HG03039 (cell line): ENCODE measurements around the gene REX1BD.

Experiments
- ATAC-seq: cut with Tn5 transposase; IDR thresholded peaks from one replicate; pipeline ENCODE4 v1.9.1; 2021; ENCODE audit warnings: mild to moderate bottlenecking, moderate library complexity; ENCODE audit not compliant: unreplicated experiment

The REX1BD gene

DNA sequence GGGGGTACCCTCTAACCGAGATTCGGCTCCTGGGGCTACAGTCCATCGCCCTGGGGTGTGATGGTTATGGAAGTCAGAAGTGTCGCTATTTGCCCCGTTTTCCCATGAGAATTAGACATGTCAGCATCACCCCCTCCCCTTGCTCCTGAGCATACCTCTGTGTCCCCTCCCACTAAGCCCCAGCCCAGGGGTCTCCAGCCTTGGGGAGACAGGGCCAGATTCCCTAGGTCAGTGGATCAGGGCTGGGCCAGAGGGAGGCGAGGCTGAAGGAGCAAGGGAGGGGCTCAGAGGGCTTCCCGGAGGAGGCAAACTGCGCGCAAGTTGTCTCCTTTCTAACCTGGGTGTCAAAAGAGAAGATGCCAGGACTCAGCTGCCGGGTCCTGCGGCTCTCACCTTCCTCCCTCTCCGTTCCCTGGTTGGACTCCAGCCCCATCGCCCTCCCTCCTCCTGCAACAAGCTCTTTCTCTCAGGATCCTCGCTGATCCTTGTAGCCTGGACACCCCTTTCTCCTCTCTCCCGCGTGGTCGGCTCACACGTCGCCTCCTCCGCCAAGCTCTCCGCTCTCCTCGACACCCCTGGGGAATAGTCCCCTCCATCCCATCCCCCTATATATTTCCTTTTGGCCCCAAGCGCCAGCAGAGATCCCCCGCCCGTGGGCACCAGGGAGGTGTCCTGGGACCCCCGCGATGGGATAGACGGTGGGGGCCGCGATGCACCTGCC is 23.6 kb downstream of the REX1BD start:
- ATAC-seq = no peak

DNA sequence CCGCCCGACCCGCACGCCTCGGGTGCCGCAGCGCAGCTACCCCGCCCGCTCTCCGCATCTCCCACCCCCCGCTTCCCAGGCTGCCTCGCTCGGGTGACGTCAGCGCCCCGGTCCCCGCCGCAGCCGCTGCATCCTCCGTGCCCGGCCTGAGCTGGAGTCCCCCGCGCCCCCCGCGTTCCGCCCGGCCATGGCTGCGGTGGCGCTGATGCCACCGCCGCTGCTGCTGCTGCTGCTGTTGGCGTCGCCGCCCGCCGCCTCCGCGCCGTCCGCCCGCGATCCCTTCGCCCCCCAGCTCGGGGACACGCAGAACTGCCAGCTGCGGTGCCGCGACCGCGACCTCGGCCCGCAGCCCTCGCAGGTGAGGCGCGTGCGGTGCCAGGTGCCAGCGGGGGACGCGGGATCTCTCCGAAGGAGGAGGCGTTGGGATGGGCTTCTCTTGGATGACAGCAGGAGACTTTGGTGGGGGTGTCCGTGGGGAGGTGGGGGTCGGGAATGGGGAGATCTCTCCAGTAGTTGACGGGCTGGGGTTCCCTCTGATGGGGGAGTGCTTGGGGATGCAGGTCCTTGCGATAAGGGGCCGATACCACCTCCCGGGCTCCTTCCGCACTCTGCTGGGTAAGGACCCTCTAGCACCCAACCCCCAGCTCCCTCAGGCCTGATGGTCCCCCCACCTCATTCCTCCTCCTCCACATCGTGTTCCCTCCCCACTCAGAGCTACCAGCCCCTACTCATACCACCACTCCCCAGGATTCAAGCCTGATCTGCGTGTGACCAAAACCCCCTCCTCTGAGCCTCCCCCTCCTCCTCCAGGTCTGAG is 24.4 kb downstream of the REX1BD start, which contains the start of gene TMEM59L:
TMEM59L (plus strand) TSS at position 99 of the 817 bp plus-strand sequence; CDS start at position 188, 89 bp downstream.
- ATAC-seq = no peak

DNA sequence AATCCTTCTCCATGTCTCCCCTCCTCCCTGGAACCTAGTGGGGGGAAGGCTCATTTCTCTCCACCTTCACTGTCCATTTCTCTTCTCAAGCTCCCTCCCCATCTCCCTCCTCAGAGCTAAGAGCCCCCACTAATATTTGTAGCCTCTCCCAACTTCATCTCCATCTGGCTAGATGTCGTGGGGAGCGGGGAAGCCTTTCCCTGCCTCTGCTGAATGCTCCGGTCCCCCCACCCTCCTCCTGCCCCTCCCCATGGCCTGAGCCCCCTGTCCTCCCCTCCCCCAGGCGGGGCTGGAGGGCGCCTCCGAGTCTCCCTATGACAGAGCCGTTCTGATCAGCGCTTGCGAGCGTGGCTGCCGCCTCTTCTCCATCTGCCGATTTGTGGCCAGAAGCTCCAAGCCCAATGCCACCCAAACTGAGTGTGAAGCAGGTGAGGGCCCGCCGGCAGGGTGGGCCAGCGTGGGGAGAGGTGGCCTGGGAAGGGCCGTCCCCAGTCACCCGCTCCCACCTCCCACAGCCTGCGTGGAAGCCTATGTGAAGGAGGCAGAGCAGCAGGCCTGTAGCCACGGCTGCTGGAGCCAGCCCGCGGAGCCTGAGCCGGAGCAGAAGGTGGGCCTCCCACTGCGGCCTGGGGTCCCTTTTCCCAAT is 25.1 kb downstream of the REX1BD start:
- ATAC-seq = no peak

DNA sequence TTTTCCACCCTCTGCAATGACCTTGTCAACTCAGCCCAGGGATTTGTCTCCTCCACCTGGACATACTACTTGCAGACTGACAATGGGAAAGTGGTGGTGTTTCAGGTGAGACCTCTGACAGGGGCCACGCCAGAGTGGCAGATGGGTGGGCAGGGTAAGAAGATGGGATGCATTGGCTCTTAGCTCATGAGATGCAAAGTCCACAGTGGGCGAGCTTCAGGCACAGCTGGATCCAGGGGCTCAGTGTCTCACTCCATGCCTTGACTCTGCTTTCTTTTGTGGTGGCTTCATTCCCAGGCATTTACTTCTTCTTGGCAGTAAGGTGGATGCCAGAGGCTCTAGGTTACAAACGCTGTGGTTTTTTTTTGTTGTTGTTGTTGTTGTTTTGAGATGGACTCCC is 27.4 kb downstream of the REX1BD start:
- ATAC-seq = no peak

DNA sequence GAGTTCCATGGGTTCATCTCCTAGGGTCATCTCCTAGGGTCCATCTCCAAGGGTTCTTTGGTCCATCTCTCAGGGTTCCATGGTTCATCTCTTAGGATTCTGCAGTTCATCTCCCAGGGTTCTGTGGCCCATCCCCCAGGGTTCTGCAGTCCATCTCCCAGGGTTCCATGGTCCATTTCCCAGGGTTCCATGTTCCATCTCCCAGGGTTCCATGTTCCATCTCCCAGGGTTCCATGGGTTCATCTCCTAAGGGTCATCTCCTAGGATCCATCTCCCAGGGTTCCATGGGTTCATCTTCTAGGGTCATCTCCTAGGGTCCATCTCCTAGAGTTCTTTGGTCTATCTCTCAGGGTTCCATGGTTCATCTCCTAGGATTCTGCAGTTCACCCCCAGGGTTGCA is 29.0 kb downstream of the REX1BD start:
- no peak for ATAC-seq

DNA sequence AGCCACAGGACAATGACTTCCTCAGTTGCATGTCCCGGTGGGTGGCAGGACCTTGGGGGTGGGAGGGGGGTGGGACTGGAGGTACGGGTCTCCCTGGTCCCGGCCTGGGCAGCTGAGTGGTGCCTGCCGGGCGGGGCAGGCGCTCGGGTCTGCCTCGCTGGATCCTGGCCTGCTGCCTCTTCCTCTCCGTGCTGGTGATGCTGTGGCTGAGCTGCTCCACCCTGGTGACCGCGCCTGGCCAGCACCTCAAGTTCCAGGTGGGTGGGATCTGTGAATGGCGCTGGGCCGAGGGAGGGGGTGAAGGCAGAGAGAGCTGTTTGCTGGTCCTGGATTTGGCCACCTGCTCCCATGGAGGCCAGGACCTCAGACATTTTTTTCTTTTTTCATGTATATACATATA is 29.6 kb downstream of the REX1BD start:
- ATAC-seq = no peak

DNA sequence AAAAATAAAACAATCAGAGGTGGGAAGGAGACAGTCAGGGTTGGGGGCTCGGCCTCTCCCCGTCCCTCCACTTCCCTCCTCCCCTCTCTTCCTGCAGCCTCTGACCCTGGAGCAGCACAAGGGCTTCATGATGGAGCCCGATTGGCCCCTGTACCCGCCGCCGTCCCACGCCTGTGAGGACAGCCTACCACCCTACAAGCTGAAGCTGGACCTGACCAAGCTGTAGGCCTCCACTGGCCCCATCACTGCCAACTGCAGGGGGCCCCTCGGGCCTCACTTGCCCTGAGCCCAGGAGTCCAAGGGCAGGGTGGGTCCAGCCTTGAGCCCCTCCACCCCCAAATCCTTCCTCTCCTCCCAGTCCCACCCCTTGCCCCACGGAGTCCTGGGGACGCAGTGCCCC is 31.7 kb downstream of the REX1BD start:
- ATAC-seq = no peak

DNA sequence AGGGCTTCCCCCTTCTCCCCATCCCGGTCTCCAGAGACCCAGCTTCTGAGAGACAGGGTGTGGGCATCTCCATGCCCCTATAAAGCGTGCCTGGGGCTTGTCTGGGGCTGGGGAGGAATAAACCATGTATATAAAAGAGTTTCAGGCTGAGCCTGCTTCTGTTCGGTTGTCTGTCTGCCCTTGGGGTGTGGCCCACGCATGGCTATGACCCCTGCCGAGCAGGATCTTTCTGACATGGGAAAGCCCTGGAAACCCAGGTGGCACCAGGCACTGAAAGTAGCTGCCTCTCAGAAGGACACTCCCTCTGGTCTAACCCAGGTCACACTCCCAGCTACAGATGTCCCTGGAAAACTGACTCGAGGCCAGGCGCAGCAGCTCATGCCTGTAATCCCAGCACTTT is 32.3 kb downstream of the REX1BD start:
- ATAC-seq = no peak

DNA sequence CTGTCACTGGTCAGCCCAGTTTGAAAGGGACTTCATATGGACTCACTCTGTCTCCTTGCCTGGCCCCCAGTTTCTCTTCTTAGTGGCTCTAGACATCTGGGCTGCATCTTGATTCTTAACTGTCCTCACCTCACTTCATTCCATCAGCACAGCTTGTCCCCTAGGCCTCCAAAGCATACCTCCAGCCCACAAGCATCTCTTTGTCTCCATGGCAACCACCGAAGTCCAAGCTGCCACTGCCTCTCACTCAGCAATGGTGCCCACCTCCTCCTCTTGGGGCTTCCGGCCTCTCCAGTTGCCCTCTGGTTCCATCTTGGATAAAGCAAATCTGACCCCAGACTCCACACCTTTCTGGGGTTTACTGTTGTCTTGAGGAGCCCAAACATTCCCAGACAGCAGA is 38.3 kb downstream of the REX1BD start:
- no peak for ATAC-seq

DNA sequence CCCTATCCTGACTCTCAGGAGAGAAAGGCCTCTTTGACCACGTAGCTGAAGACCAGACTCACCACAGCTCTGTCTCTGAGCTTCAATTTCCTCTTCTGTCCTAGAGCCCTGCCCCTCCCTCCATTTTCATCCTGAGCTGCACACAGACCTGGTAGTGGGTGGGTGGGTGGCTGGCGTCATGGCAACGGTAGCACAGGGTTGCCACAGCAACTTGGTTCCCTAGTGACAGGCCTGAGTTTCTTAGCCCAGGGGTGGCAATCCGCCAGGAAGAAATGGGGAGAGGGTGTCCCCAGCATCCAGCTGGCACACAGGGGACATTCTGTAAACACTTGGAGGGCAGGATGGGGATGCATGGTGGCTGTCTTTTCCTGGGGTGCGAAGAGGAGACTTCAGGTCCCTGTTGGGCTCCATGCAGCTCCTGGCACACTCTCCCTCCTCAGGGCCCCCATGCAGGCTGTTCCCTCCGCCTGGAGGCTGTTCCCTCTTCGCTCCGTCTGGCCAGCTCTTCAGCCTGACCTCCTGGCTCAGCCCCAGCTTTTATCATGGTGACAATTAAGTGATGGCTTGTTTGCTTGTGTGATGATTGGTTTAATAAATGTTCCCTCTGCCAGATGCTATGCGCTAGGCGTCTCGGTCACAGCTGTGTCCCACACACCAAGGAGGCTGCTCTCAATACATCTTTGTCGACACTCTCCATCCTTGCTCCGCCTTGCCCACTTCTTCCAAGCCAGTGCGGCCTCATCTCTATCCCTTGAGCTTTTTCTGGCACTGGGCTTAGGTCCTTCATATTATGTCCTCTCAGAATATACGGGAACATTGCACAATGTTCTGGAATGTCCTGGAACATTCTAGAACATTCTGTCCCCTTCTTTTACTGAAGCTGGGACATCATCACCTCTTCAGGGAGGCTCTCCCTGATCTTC is 40.8 kb downstream of the REX1BD start:
- no peak for ATAC-seq

DNA sequence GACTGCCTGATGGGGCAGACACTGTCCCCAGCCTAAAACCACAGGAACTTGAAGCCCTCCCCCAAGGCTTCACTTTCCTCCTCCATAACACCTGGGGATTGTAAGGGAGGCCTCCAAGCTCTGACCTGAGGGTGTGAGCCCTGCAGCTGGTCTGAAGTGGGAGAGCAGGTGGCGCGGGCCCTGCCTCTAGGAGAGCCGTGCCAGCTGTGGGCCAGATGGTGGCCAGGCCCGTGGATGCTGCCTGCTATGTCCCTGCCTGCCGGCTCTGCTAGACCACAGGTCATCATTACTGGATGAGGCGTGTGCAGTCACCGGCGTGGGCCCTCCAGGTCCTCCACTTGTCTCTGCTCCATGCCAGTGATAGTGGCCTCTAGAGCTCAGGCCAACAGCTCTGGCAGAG is 44.7 kb downstream of the REX1BD start:
- no peak for ATAC-seq

DNA sequence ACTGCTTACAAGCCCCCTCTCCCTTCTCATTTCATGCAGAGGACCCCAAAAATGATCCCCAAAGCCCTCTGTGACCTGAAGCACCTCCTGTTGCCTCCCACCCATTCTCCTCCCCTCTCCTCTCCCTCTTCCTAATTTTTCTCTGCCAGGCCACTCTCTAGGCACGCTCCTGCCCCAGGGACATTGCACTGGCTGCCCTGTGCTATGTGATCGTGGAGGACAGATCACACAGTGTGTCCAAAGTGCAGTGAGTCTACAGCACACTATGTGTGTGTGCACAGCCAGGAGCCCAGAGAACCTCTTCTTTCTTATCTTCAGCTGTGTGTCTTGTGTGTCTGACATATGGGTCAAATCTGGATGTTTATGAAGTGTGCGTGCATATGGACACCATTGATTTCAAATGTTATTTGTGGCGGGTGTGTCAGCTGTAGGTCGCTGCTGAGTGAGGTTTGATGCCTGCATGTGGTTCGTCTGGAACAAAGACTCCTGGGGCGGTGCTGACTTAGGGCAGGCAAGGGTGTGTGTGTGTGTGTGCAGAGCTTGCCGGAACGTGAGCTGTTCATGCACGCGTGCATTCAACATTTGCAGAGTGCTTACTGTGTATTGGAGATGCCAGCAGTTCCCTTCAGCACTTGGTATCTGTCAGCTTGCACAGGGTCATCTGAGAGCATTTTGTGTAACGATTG is 46.2 kb downstream of the REX1BD start:
- ATAC-seq = no peak

DNA sequence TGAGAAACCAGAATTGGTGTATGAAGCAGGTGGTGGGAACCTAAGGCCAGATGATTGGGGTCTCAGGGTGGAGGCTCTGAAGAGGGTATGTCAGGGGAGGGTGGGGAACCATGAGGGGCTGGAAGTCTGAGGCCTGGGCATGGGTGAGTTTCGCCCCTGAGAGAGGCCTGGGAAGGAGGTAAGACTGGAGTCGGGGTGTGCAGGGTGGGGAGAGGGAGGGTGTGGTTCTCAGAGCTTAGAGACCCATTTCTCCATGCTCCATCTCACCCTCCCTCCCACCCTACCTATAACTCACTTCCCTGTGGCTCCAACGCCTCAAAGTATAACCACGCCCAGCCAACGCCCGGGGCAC is 47.2 kb downstream of the REX1BD start:
- no peak for ATAC-seq

DNA sequence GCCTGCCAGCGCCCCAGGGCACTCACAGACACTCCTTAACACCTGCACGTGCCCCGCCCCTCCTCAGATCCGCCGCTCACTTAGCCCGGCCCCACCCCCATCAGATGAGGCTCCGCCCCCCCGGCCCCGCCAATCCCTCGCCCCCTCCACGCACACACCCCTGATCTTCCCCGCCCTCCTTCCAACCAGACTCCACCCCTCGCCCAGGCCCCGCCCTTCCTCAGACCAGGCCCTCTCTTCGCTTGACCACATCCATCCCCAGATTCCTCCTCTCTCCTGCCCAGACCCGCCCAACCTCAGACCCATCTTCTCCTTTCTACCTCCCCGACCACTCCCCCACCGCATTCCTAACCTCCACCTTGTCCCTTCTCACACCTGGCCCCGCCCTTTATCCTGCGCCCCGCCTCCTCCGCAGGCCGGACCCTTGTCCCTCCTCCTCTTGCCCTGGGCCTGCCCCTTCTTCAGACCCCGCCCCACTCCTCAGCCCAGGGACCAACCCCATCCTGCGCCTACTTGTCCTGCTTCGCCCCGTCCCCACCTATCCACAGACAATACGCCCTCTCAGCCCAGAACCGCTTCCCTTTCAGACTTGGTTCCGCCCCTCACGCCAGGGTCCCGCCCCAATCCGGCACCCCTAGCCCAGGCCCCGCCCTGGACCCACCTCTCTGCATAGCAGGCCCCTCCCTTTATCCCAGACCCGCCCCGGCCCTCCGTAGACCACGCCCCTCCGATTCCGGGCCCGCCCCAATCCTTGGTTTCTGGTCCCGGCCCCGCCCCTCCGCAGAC is 47.8 kb downstream of the REX1BD start:
- peak; percentile 79 for ATAC-seq

DNA sequence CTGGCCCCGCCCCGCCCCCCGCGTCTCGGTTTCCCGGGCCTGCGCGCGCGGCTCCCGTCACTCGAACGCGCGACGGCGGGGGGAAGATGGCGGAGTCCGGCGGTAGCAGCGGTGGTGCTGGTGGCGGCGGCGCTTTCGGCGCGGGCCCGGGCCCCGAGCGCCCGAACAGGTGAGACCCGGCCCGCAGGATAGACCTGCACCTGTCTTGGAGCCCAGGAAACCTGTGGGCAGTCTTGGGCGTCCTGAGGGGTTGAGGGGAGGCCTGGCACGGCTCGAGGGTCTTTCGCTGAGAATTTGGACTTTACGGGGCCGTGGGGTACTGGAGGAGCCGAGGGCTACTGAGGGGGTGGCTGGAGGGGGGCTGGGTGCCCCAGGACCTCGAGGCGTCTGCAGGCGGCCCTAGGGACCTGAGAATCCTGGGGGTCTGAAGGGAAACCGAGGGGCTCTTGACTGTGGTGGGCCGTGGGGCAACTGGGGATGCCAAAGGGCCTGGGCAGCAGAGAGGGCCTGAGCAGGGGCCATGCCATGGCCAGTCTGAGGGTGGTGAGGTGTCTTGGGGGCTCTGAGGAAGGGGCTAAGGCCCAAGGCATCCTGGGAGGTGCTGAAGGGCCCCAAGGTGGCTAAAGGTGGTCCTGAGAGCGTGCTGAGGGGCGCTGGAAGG is 48.5 kb downstream of the REX1BD start, which contains the start of gene KLHL26:
KLHL26 (plus strand) TSS at position 60 of the 661 bp plus-strand sequence; CDS start at position 87, 27 bp downstream.
- no peak for ATAC-seq

DNA sequence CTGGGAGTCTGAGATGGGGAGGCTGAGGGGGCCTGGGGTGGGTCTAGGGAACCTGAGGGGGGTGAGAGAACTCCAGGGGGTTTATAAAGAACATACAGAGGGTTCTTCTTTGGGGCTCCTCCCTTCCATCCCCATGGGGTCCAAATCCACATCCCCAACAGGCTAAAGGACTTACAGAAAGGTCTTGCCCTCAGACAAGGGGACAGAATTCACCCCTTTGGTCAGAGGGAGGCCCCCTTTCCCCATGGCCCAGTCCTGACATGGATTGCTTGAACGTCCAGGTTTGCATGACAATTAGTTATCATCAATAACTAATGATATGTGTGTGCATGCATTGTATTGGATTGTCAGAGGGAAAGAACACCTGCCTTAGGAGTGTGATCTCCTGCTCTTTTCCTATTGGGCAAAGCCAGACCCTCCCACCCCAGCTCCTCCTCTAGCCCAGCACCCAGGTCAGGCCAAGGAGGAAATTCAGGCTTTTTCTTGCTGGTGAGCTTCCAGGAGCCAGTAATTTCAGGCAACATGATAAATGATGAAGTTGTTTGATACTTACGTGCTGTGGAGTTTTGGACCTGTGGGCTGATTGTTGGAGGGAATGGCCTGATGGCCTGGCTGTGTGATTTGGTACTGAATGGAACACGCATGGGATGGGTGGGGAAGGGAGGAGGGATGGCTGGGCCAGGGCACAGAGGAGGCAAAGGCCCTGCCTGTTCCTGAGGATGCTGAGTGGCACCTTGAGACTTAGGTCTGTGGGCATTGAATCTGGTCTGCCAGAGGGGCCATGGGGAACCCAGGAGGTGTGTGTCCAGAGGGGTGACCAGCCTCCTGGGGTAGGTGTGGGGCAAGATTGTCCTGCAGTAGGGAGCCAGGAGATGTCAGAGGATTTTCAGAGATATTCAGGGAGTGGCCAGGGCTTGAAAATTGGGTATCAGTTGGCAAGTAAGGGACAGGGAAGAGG is 49.4 kb downstream of the REX1BD start:
- ATAC-seq = no peak

DNA sequence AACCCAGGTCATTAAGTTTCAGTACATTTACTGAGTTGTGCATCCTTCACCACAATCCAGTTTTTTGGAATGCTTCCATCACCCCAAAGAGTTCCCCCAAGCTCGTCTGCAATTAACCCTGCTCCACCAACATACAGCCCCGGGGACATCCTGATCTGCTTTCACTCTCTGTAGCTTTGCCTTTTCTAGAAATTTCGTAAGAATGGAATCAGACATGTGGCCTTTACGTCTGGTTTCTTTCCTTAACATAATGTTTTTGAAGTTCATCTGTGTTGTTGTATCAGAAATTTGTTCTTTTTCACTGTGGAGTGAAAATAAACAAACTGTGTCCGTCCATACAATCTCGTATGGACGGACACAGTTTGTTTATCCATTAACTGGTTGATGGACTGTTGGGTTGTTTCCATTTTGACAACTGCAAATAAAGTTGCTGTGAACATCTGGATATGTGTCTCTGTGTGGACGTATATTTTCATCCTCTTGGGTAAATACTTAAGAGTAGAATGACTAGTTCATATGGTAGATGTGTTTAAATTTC is 51.2 kb downstream of the REX1BD start:
- ATAC-seq = no peak
